OCI-LY3 (cell line): ENCODE data around the gene SLC34A1.

Source experiments
- CTCF ChIP-seq: fragments of 200-600, 300-600 bp; sonication (generic); IDR thresholded peaks from 2 replicates; pipeline ENCODE4 v1.5.1; 2014; ENCODE audit warnings: antibody characterized with exemption, low read length, low read depth
- EZH2phosphoT487 ChIP-seq: fragments of 200-600 bp; shearing (Covaris generic); IDR thresholded peaks from 2 replicates; pipeline ENCODE4 v1.6.1; 2018; ENCODE audit warnings: antibody characterized with exemption, mixed run types, low read depth

DNA sequence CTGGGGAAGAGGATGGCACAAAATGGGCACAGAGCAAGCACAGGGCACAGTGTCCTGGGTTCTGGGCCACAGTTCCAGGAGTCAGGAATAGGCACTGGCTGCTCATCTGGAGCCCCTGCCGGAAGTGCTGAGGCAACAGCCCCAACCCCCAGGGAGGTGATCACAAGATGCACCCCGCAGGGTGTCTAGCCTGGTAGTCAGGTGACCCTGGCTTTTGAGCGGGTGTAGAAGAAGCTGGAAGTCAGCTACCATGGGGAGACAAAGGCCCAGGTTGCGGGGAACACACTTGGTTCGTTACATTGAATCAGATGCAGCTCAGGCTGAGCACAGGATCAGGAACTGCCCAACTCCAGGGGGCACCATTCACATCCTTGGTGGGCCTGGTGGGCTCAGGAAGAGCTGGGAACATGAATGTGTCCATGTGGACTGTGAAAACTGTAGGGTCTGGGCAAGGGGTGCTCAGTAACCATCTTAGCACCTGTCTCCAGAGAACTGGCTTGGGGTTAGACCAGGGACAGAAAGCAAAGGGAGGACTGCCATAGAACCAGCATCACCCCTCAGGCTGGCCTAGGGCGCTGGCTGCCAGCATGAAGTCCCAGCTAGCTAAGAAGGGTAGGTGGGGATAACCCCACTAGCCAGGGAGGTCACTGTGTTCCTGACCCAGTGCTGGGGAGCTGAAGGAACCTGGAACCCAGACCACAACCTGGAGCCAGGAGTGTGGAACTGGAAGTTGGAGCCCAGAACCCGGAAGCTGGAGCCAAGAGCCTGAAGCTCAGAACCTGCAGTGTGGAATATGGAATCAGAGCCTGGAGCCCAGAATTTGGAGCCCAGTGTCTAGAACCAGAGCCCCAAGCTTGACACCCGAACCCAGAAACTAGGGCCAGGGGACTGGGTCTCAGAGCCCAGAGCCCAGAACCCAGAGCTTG is 6.1 kb upstream of the SLC34A1 start:
- no peak for TF ChIP-seq CTCF
- no peak for TF ChIP-seq EZH2phosphoT487
